GM12878 (cell line): Measurements from ENCODE around the gene TMEM91. TPM values are rescaled to one million over a fixed set of nuclear protein-coding genes. Genes with fewer than 3 reads are reported as not detected.

ENCODE experiments used
- BCLAF1 ChIP-seq: fragments of 450-650 bp; IDR thresholded peaks from 2 replicates; pipeline ENCODE4 v1.6.1; 2017; ENCODE audit warnings: antibody characterized with exemption, mild to moderate bottlenecking, moderate library complexity
- CEBPB ChIP-seq, 2 experiments: fragments of 150-350 bp in 1 of 2; IDR thresholded peaks; 2 replicates each; pipeline ENCODE4 v1.6.1; 2012 to 2014; ENCODE audit warnings: low read depth in 2 of 2, low read length in 2 of 2, borderline replicate concordance in 1 of 2, inconsistent platforms in 1 of 2
- CHD2 ChIP-seq: IDR thresholded peaks from 2 replicates; pipeline ENCODE4 v1.6.1; 2011; ENCODE audit warnings: low read depth, low read length, improper control_type of control experiment, borderline replicate concordance
- HDGF ChIP-seq: fragments of 450-650 bp; IDR thresholded peaks from 2 replicates; pipeline ENCODE4 v1.6.1; 2016; ENCODE audit warnings: antibody characterized with exemption
- MYB ChIP-seq: fragments of 150-350 bp; IDR thresholded peaks from 2 replicates; pipeline ENCODE4 v1.6.1; 2014; ENCODE audit warnings: mild to moderate bottlenecking, low read depth, low read length, borderline replicate concordance
- NR2C1 ChIP-seq: fragments of 450-650 bp; IDR thresholded peaks from 2 replicates; pipeline ENCODE4 v1.6.1; 2017; ENCODE audit warnings: antibody characterized with exemption, mild to moderate bottlenecking, moderate library complexity
- RBBP5 ChIP-seq: fragments of 200-600 bp; sonication (generic); conservative IDR thresholded peaks from 2 replicates; pipeline ENCODE4 v1.6.1; 2016
- SMC3 ChIP-seq: IDR thresholded peaks from 2 replicates; pipeline ENCODE4 v1.6.1; 2011; ENCODE audit warnings: low read length, improper control_type of control experiment, borderline replicate concordance
- SREBF2 ChIP-seq: IDR thresholded peaks from 2 replicates; pipeline ENCODE4 v1.6.1; 2012; ENCODE audit warnings: mild to moderate bottlenecking, low read length
- SRF ChIP-seq, 2 experiments: IDR thresholded peaks; 2 replicates each; pipeline ENCODE4 v1.6.1; 2011; ENCODE audit warnings: low read depth in 2 of 2, low read length in 2 of 2, mild to moderate bottlenecking in 1 of 2, moderate library complexity in 1 of 2
- STAT3 ChIP-seq: IDR thresholded peaks from 2 replicates; pipeline ENCODE4 v1.6.1; 2011; ENCODE audit warnings: low read depth, low read length, improper control_type of control experiment
- TCF12 ChIP-seq: IDR thresholded peaks from 2 replicates; pipeline ENCODE4 v1.6.1; 2011; ENCODE audit warnings: low read depth, mild to moderate bottlenecking, low read length
- TCF7 ChIP-seq: IDR thresholded peaks from 2 replicates; pipeline ENCODE4 v1.6.1; 2014; ENCODE audit warnings: antibody characterized with exemption, borderline replicate concordance
- ZBTB11 ChIP-seq: fragments of 450-650 bp; formaldehyde crosslinking; IDR thresholded peaks from 2 replicates; pipeline ENCODE4 v1.5.0; 2022; ENCODE audit warnings: mild to moderate bottlenecking, missing genetic modification characterization
- ZBTB33 ChIP-seq: fragments of 450-650 bp; IDR thresholded peaks from 2 replicates; pipeline ENCODE4 v1.6.1; 2017; ENCODE audit warnings: mild to moderate bottlenecking
- ZNF207 ChIP-seq: fragments of 450-650 bp; IDR thresholded peaks from 2 replicates; pipeline ENCODE4 v1.6.1; 2014; ENCODE audit warnings: antibody characterized with exemption, mild to moderate bottlenecking, borderline replicate concordance
- polyA plus RNA-seq, 11 experiments: library from polyadenylated mRNA; depleted of rRNA in 4 of 11; unstranded in 6 of 11; stranded (reverse) in 5 of 11; fragments of >200 nt; fragmentation: Nextera tagmentation in 4 of 11; fragmentation: Illumina TruSeq in 1 of 11; extraction: Ambion mirVana in 4 of 11; extraction: Trizol in 1 of 11; gene quantifications; 1 replicate in 1 of 11; 2 replicates in 10 of 11; pipeline versions ENCODE4 v1.2.1 to v1.2.3, GENCODE V29; 2011 to 2016; ENCODE audit warnings: inconsistent platforms in 2 of 11, missing spikeins in 2 of 11, low read depth in 1 of 11
- total RNA-seq, 4 experiments: library from RNA; depleted of rRNA in 3 of 4; stranded (reverse); fragments of >200 nt in 3 of 4; fragmentation: Illumina TruSeq in 1 of 4; extraction: Trizol in 1 of 4; gene quantifications; 2 replicates each; pipeline versions ENCODE4 v1.2.1 to v1.2.3, GENCODE V29; 2013 to 2021
- TF ChIP-seq, protein P1 (sequence below): fragments of 450-650 bp; IDR thresholded peaks from 2 replicates; pipeline ENCODE4 v1.6.1; 2016; ENCODE audit warnings: mild to moderate bottlenecking
- TF ChIP-seq, protein P2 (sequence below): IDR thresholded peaks from 2 replicates; pipeline ENCODE4 v1.6.1; 2011; ENCODE audit warnings: borderline replicate concordance, low read depth, mild to moderate bottlenecking, moderate library complexity, mixed read lengths, low read length; ENCODE audit not compliant: insufficient read depth; ENCODE audit errors: extremely low read length

TMEM91 gene
- total and polyA plus RNA-seq, 10 of the 15 experiments (the other 5 are each of a cell fraction or from before 2014, with no cell fraction given) = 1.5 to 5.5 (median 2.7) TPM

GRCh38 chr19:41353466-41354342 is 22.6 kb upstream of the TMEM91 start, which contains the start of gene TGFB1 (continued):
- TF ChIP-seq BCLAF1 = no peak
- peak; percentile 72 for TF ChIP-seq CHD2
- TF ChIP-seq STAT3 = no peak
- TF ChIP-seq SMC3 = peak; percentile 64
- TF ChIP-seq TCF12 = 0 out of 2 replicates have a peak, but pooled peaks have one; percentile 46
- no peak for TF ChIP-seq SREBF2
- peak; percentile 14; the same call in 1 of the 2 replicates for TF ChIP-seq NR2C1
- TF ChIP-seq RBBP5 = no peak
- TF ChIP-seq, protein P1, sequence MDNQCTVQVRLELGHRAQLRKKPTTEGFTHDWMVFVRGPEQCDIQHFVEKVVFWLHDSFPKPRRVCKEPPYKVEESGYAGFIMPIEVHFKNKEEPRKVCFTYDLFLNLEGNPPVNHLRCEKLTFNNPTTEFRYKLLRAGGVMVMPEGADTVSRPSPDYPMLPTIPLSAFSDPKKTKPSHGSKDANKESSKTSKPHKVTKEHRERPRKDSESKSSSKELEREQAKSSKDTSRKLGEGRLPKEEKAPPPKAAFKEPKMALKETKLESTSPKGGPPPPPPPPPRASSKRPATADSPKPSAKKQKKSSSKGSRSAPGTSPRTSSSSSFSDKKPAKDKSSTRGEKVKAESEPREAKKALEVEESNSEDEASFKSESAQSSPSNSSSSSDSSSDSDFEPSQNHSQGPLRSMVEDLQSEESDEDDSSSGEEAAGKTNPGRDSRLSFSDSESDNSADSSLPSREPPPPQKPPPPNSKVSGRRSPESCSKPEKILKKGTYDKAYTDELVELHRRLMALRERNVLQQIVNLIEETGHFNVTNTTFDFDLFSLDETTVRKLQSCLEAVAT = peak; percentile 75; the same call in 1 of the 2 replicates
- TF ChIP-seq HDGF = peak; percentile 96
- TF ChIP-seq CEBPB (IDR thresholded peaks at IDR 0.05; ENCODE audit: borderline replicate concordance in 1 of 2, low read depth in 2 of 2, low read length in 2 of 2) = no peak
- TF ChIP-seq ZBTB11 (CRISPR knock-in tag) = no peak
- 0 out of 4 replicates have a peak, but pooled peaks of 1 of the 2 experiments have one; percentile 6 for TF ChIP-seq SRF (IDR thresholded peaks at IDR 0.05; ENCODE audit: low read depth in 2 of 2, low read length in 2 of 2)
- no peak for TF ChIP-seq ZNF207
- no peak for TF ChIP-seq ZBTB33
- TF ChIP-seq, protein P2, sequence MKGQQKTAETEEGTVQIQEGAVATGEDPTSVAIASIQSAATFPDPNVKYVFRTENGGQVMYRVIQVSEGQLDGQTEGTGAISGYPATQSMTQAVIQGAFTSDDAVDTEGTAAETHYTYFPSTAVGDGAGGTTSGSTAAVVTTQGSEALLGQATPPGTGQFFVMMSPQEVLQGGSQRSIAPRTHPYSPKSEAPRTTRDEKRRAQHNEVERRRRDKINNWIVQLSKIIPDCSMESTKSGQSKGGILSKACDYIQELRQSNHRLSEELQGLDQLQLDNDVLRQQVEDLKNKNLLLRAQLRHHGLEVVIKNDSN = no peak
- 0 out of 2 replicates have a peak, but pooled peaks have one; percentile 17 for TF ChIP-seq MYB
- no peak for TF ChIP-seq TCF7
